CD4-positive, alpha-beta T cell treated with Interleukin-17A for 4 hours (primary cell): ENCODE results near the gene TMEM175.
"Not testable (repeated sequence)": the region's sequence is repeated elsewhere in the genome, so short reads cannot be mapped to it uniquely, and the experiment has no call there.

Experiments
- DNase-seq: peaks from one replicate; pipeline ENCODE4 v3.0.0-alpha.2; 2020; ENCODE audit warnings: mixed read lengths

TMEM175 gene

GRCh38 chr4:972651-973424 is 40.6 kb downstream of the TMEM175 start:
- peak; percentile 71 for DNase-seq

GRCh38 chr4:973431-974397 is 41.5 kb downstream of the TMEM175 start, which contains the start of gene DGKQ:
Gene DGKQ, minus strand, starts transcription at chr4:973569. Its CDS starts 87 bp downstream, at chr4:973482.
- peak; percentile 92 for DNase-seq

GRCh38 chr4:974668-975067 is 42.4 kb downstream of the TMEM175 start:
- DNase-seq = no peak

- not testable (repeated sequence) for DNase-seq
Observed at GRCh38 chr4:976016-976415, 43.8 kb downstream of the TMEM175 start.

GRCh38 chr4:978957-979701 is 46.9 kb downstream of the TMEM175 start:
- DNase-seq = no peak

GRCh38 chr4:982291-982690 is 50.0 kb downstream of the TMEM175 start:
- DNase-seq = no peak

- no peak for DNase-seq
Observed at GRCh38 chr4:982814-983213, 50.6 kb downstream of the TMEM175 start.

GRCh38 chr4:984336-985054 is 52.2 kb downstream of the TMEM175 start:
- no peak for DNase-seq

- peak; percentile 87 for DNase-seq
Observed at GRCh38 chr4:985123-985830, 53.0 kb downstream of the TMEM175 start.

GRCh38 chr4:986428-986878 is 54.2 kb downstream of the TMEM175 start:
- DNase-seq = no peak

- peak; percentile 94 for DNase-seq
Observed at GRCh38 chr4:986879-987623, 54.8 kb downstream of the TMEM175 start, which contains the start of gene IDUA. Gene IDUA, plus strand, starts transcription at chr4:987044. Its CDS starts 41 bp downstream, at chr4:987085.

GRCh38 chr4:987624-988513 is 55.6 kb downstream of the TMEM175 start:
- no peak for DNase-seq

- DNase-seq = no peak
Observed at GRCh38 chr4:988726-989721, 56.8 kb downstream of the TMEM175 start.

- DNase-seq = no peak
Observed at GRCh38 chr4:989722-990471, 57.6 kb downstream of the TMEM175 start.

GRCh38 chr4:990746-991367 is 58.6 kb downstream of the TMEM175 start:
- no peak for DNase-seq

- no peak for DNase-seq
Observed at GRCh38 chr4:991451-992296, 59.4 kb downstream of the TMEM175 start.
